Natural killer cell (primary cell): ENCODE results near the gene CWC27. TPM values are rescaled to one million over a fixed set of nuclear protein-coding genes. Genes with fewer than 3 reads are reported as not detected.
"Not testable (repeated sequence)": the region's sequence is repeated elsewhere in the genome, so short reads cannot be mapped to it uniquely, and the experiment has no call there.

Source experiments
- ATAC-seq, 3 donors: fragments of 150-1000 bp in 2 of 3; fragments of 200-7000 bp in 1 of 3; cut with Tn5 transposase; 1 replicate in 1 of 3; 2 replicates in 2 of 3; pipeline ENCODE4 v1.10.0; 2021; ENCODE audit warnings: mild to moderate bottlenecking in 2 of 3, moderate library complexity in 2 of 3
- DNase-seq, 2 donors: peaks; one replicate each; pipeline versions ENCODE4 v3.0.0 to v3.0.0-alpha.2; 2013 to 2021; ENCODE audit warnings: mixed read lengths in 1 of 2
- H3K27ac ChIP-seq: one replicate; pipeline ENCODE4 v1.5.1; 2013; ENCODE audit warnings: mild to moderate bottlenecking, low read length
- H3K27me3 ChIP-seq: one replicate; pipeline ENCODE4 v1.6.1; 2013; ENCODE audit warnings: low read length; ENCODE audit not compliant: control insufficient read depth, insufficient read depth
- H3K36me3 ChIP-seq: one replicate; pipeline ENCODE4 v1.6.1; 2013; ENCODE audit warnings: low read length; ENCODE audit not compliant: control insufficient read depth, insufficient read depth
- H3K4me1 ChIP-seq: one replicate; pipeline ENCODE4 v1.6.1; 2013; ENCODE audit warnings: low read length; ENCODE audit not compliant: control insufficient read depth, insufficient read depth
- H3K4me3 ChIP-seq: one replicate; pipeline ENCODE4 v1.5.1; 2013; ENCODE audit warnings: low read length
- H3K9me3 ChIP-seq: one replicate; pipeline ENCODE4 v1.6.1; 2013; ENCODE audit warnings: low read length; ENCODE audit not compliant: control insufficient read depth, insufficient read depth
- H3K27ac Mint-ChIP-seq, 2 donors: one replicate each; pipeline ENCODE4 v1.8.0; 2022; ENCODE audit warnings: mild to moderate bottlenecking in 2 of 2, mixed read lengths in 2 of 2, moderate library complexity in 1 of 2
- H3K27me3 Mint-ChIP-seq, 2 donors: one replicate each; pipeline ENCODE4 v1.8.0; 2022; ENCODE audit warnings: low read depth in 2 of 2, mixed read lengths in 2 of 2
- H3K36me3 Mint-ChIP-seq: one replicate; pipeline ENCODE4 v1.8.0; 2022; ENCODE audit warnings: mixed read lengths
- H3K4me1 Mint-ChIP-seq, 2 donors: one replicate each; pipeline ENCODE4 v1.8.0; 2022; ENCODE audit warnings: mixed read lengths in 2 of 2
- H3K4me3 Mint-ChIP-seq: one replicate; pipeline ENCODE4 v1.8.0; 2022; ENCODE audit warnings: mild to moderate bottlenecking, moderate library complexity, mixed read lengths
- H3K9me3 Mint-ChIP-seq, 2 donors: one replicate each; pipeline ENCODE4 v1.8.0; 2022; ENCODE audit warnings: mixed read lengths in 2 of 2
- CTCF ChIP-seq: fragments of 200-600 bp; IDR thresholded peaks from one replicate; pipeline ENCODE4 v1.8.0; 2022; ENCODE audit warnings: antibody characterized with exemption
- WGBS: methylation state at CpG from one replicate; pipeline ENCODE4 v1.1.7; 2013; ENCODE audit warnings: missing lambda C conversion rate; ENCODE audit not compliant: insufficient coverage; 5-methylcytosine and 5-hydroxymethylcytosine counted together
- intact Hi-C: fragments of 100-400 bp; cut with micrococcal nuclease; formaldehyde crosslinking; loops from one replicate; pipeline ENCODE4 v1.14.2; 2022
- total RNA-seq, 4 donors: library from RNA; stranded (reverse); fragments of 120-200 nt in 1 of 4; gene quantifications; one replicate each; pipeline versions ENCODE4 v1.2.3 to v1.2.4, GENCODE V29; 2013 to 2022

Gene CWC27
- total RNA-seq, 3 donors from 2014 or later (not counting 1 experiment from before 2014, with no cell fraction given) = 21.6 to 26.3 (median 25.7) TPM

- TF ChIP-seq CTCF = peak; percentile 64
- no CpG with 5 or more reads among the region's 1 CpG for WGBS
Measured at GRCh38 chr5:64811050-64811640, 42.4 kb downstream of the CWC27 start.

DNA sequence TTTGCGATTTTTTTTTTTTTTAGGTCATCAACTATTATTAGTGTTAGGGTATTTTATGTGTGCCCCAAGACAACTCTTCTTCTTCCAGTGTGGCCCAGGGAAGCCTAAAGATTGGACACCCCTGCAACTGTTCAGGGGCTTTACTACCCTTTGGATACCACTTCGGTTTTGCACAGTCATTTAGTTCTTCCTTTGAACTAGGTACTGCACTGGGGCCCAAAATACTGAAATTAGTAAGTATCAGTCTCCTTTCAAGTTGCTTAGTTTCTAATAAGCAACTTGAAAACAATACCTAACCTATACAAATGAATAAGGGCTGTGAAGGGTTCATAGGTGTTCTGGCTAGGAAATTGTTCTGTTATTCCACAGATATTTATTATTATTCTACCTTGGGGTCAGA, 45.3 kb downstream of the CWC27 start:
- Histone ChIP-seq H3K4me3 (no peak overlapping the region), H3K27ac (no peak overlapping the region), H3K9me3 (no peaks in the 10 kb centered on the region), H3K27me3 (no peaks in the 10 kb centered on the region), H3K4me1 (no peaks in the 10 kb centered on the region), H3K36me3 (peaks cover 5% of the 10 kb centered on the region)
- no peaks in the 10 kb centered on the region for H3K9me3 Mint-ChIP-seq
- no peak overlapping the region for H3K27ac Mint-ChIP-seq
- DNase-seq (no peak), ATAC-seq (no peak)
- TF ChIP-seq CTCF = no peak
- H3K4me3 Mint-ChIP-seq = no peak overlapping the region
- no peaks in the 10 kb centered on the region for H3K36me3 Mint-ChIP-seq
- peaks cover 0 to 5% of the 10 kb centered on the region in 2 donors for H3K4me1 Mint-ChIP-seq
- intact Hi-C loops = no loop called here
- no peaks in the 10 kb centered on the region for H3K27me3 Mint-ChIP-seq
- 88% methylated on average over 2 of the region's 2 CpGs for WGBS

More at GRCh38 chr5:64811050-64811640, 42.4 kb downstream of the CWC27 start:
- Mint-ChIP-seq H3K27me3 (no peaks in the 10 kb centered on the region), H3K9me3 (no peaks in the 10 kb centered on the region), H3K36me3 (peaks cover 13% of the 10 kb centered on the region), H3K27ac (no peak overlapping the region), H3K4me3 (no peak overlapping the region), H3K4me1 (no peaks in the 10 kb centered on the region)
- H3K4me3 ChIP-seq = no peak overlapping the region
- DNase-seq (peak in 1 of 2 donors; percentile 65), ATAC-seq (peak in 2 of 3 donors; percentile 50 to 53)
- peaks cover 18% of the 10 kb centered on the region for H3K36me3 ChIP-seq
- no peaks in the 10 kb centered on the region for H3K27me3 ChIP-seq
- H3K9me3 ChIP-seq = no peaks in the 10 kb centered on the region
- intact Hi-C loops = loop anchor here (1.0 kb wide), 1 partner anchor 672 kb away; no protein-coding TSS in a partner anchor
- H3K4me1 ChIP-seq = no peaks in the 10 kb centered on the region
- no peak overlapping the region for H3K27ac ChIP-seq

DNA sequence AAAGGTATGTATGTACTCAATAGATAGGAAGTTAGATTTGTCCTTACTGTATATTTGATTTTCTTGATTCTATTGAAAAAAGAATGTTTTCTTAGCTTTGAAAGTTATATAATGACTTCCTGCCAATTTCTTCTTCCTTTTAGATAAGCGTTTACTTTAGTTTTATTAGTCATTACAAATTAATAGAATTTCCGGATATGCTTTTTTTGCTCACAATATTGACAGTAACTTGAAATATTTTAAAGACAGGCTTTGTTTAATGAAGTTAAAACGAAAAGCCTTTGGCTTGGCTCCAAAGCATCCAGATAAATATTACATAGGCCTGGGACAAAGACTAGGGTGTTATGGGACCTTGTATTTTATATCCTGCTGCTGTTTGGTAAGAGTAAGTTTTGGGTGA, 49.5 kb downstream of the CWC27 start:
- H3K27ac Mint-ChIP-seq = no peak overlapping the region
- H3K4me1 Mint-ChIP-seq = peaks cover 11 to 14% of the 10 kb centered on the region in 2 donors
- no peaks in the 10 kb centered on the region for H3K27me3 Mint-ChIP-seq
- H3K9me3 ChIP-seq = no peaks in the 10 kb centered on the region
- H3K4me3 ChIP-seq = no peak overlapping the region
- intact Hi-C loops = no loop called here
- no peaks in the 10 kb centered on the region for H3K36me3 Mint-ChIP-seq
- H3K4me3 Mint-ChIP-seq = no peak overlapping the region
- no peak for ATAC-seq
- TF ChIP-seq CTCF = no peak
- no peaks in the 10 kb centered on the region for H3K27me3 ChIP-seq
- no peaks in the 10 kb centered on the region for H3K4me1 ChIP-seq
- H3K36me3 ChIP-seq = peaks cover 5% of the 10 kb centered on the region
- WGBS = 88% methylated on average over 1 of the region's 3 CpGs
- no peak overlapping the region for H3K27ac ChIP-seq
- no peaks in the 10 kb centered on the region for H3K9me3 Mint-ChIP-seq
- no peak for DNase-seq

GRCh38 chr5:64819345-64819744, 50.6 kb downstream of the CWC27 start:
- H3K36me3 Mint-ChIP-seq, ATAC-seq, H3K4me1 ChIP-seq, H3K4me3 ChIP-seq, H3K27ac Mint-ChIP-seq, H3K27me3 Mint-ChIP-seq, H3K27me3 ChIP-seq, DNase-seq, H3K27ac ChIP-seq, H3K9me3 ChIP-seq, H3K36me3 ChIP-seq, intact Hi-C loops, H3K4me3 Mint-ChIP-seq, H3K9me3 Mint-ChIP-seq: not testable (repeated sequence)
- peaks cover 11 to 14% of the 10 kb centered on the region in 2 donors for H3K4me1 Mint-ChIP-seq
- 97% methylated on average over 3 of the region's 4 CpGs for WGBS
